ENCODE results near the gene NFATC1.

DNA sequence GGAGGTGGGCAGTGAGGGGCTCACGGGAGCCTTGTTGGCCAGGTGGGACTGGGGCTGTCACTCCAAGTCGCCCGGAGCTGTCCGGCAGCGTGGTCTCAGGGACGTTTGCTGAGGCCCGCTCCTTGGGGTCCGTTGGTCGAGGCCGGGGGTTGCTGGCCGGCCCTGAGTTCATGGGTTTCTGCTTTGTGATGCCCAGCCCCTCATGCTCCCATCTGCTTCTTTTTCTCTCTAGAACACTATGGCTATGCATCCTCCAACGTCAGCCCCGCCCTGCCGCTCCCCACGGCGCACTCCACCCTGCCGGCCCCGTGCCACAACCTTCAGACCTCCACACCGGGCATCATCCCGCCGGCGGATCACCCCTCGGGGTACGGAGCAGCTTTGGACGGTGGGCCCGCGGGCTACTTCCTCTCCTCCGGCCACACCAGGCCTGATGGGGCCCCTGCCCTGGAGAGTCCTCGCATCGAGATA lies 14.5 kb downstream of the NFATC1 start:
- TF ChIP-seq, protein P1, sequence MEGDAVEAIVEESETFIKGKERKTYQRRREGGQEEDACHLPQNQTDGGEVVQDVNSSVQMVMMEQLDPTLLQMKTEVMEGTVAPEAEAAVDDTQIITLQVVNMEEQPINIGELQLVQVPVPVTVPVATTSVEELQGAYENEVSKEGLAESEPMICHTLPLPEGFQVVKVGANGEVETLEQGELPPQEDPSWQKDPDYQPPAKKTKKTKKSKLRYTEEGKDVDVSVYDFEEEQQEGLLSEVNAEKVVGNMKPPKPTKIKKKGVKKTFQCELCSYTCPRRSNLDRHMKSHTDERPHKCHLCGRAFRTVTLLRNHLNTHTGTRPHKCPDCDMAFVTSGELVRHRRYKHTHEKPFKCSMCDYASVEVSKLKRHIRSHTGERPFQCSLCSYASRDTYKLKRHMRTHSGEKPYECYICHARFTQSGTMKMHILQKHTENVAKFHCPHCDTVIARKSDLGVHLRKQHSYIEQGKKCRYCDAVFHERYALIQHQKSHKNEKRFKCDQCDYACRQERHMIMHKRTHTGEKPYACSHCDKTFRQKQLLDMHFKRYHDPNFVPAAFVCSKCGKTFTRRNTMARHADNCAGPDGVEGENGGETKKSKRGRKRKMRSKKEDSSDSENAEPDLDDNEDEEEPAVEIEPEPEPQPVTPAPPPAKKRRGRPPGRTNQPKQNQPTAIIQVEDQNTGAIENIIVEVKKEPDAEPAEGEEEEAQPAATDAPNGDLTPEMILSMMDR (IDR thresholded peaks at IDR 0.05): no peak
- TF ChIP-seq POLR2AphosphoS5 (IDR thresholded peaks at IDR 0.05): no peak
